ENCODE data around the gene CLCN4. TPM values are rescaled to one million over a fixed set of nuclear protein-coding genes. Genes with fewer than 3 reads are reported as not detected.

The CLCN4 gene
- total and polyA plus RNA-seq, 9 donors = 0.36 to 4.2 (median 3.0) TPM

DNA sequence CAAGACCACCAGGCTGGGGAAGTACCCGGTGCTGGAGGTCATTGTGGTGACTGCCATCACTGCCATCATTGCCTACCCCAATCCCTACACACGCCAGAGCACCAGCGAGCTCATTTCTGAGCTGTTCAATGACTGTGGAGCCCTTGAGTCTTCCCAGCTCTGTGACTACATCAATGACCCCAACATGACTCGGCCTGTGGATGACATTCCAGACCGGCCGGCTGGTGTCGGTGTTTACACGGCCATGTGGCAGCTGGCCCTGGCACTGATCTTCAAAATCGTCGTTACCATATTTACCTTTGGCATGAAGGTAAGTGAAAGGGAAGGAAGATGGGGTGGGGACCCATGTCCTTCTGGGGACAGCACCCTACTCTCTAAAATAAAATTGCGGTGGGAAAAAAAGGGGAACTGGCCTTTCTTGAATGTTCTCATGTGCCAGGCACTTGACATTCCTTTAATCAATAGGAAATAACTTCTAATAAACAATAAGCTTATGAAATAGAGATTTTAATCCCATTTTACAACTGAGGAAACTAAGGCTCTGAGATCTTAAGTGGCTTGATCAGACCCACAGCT is 51.6 kb downstream of the CLCN4 start:
- H3K27me3 ChIP-seq = no peaks in the 10 kb centered on the region
- intact Hi-C loops (cut with DNase I) = no loop called here
- H3K27ac ChIP-seq = no peak overlapping the region

DNA sequence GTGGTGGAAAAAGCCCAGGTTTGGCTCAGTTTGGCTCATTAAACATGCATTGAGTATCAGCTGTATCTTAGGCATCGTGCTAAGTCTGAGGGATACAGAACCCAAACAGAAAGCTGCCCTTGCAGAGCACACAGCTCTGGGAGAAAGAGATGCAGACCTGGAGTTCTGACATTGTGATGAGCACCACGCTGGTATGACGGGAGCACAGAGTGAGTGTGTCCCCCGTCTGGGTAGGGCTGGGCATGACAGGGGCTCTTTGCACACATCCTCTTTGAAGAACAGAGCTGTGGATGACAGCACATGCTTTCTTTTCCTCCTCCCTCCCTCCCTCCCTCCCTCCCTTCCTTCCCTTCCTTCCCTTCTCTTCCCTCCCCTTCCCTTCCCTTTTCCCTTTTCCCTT is 52.2 kb downstream of the CLCN4 start:
- Histone ChIP-seq H3K4me3 (no peak overlapping the region), H3K4me1 (ENCODE audit: insufficient read depth) (no peaks in the 10 kb centered on the region), H3K27ac (no peak overlapping the region), H3K36me3 (no peaks in the 10 kb centered on the region), H3K27me3 (no peaks in the 10 kb centered on the region), H3K9me3 (no peaks in the 10 kb centered on the region)
- no peak for TF ChIP-seq EP300 (IDR thresholded peaks at IDR 0.05)
- TF ChIP-seq CTCF (IDR thresholded peaks at IDR 0.05) = no peak
- no peak for TF ChIP-seq POLR2A (IDR thresholded peaks at IDR 0.05)
- intact Hi-C loops (cut with DNase I) = no loop called here
- no peak for DNase-seq
- WGBS, 3 donors = 57 to 70% (median 61%) methylated on average over 4 of the region's 4 CpGs

More for the DNA sequence above, 51.6 kb downstream of the CLCN4 start:
- Histone ChIP-seq H3K9me3 (no peaks in the 10 kb centered on the region), H3K4me3 (no peak overlapping the region), H3K4me1 (ENCODE audit: insufficient read depth) (no peaks in the 10 kb centered on the region), H3K36me3 (no peaks in the 10 kb centered on the region)
- 80 to 86% (median 83%) methylated on average over 11 of the region's 11 CpGs for WGBS, 3 donors
- DNase-seq = no peak
- TF ChIP-seq CTCF (IDR thresholded peaks at IDR 0.05) = no peak
- no peak for TF ChIP-seq POLR2A (IDR thresholded peaks at IDR 0.05)
- TF ChIP-seq EP300 (IDR thresholded peaks at IDR 0.05) = no peak

- H3K27me3 ChIP-seq = no peaks in the 10 kb centered on the region
- H3K27ac ChIP-seq = no peak overlapping the region
- DNase-seq = no peak
- H3K4me1 ChIP-seq (ENCODE audit: insufficient read depth) = no peaks in the 10 kb centered on the region
- H3K9me3 ChIP-seq = no peaks in the 10 kb centered on the region
- WGBS, 3 donors = 84 to 91% (median 88%) methylated on average over 15 of the region's 15 CpGs
- H3K4me3 ChIP-seq = no peak overlapping the region
- H3K36me3 ChIP-seq = no peaks in the 10 kb centered on the region
- intact Hi-C loops (cut with DNase I) = no loop called here
- TF ChIP-seq POLR2A (IDR thresholded peaks at IDR 0.05) (no peak), CTCF (IDR thresholded peaks at IDR 0.05) (no peak), EP300 (IDR thresholded peaks at IDR 0.05) (no peak)
These were observed 55.6 kb downstream of the CLCN4 start for GRCh38 chrX:10212395-10212794.

DNA sequence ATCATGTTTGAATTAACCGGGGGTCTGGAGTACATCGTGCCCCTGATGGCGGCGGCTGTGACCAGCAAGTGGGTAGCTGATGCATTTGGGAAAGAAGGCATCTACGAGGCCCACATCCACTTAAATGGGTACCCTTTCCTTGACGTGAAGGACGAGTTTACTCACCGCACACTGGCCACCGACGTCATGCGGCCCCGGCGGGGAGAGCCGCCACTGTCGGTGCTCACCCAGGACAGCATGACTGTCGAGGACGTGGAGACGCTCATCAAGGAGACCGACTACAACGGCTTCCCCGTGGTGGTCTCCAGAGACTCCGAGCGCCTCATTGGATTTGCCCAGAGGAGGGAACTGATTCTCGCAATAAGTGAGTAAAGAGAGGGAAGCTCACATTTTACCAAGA is 56.9 kb downstream of the CLCN4 start:
- TF ChIP-seq CTCF (IDR thresholded peaks at IDR 0.05) (no peak), EP300 (IDR thresholded peaks at IDR 0.05) (no peak), POLR2A (IDR thresholded peaks at IDR 0.05) (no peak)
- Histone ChIP-seq H3K27me3 (no peaks in the 10 kb centered on the region), H3K4me1 (ENCODE audit: insufficient read depth) (no peaks in the 10 kb centered on the region), H3K27ac (no peak overlapping the region), H3K36me3 (no peaks in the 10 kb centered on the region), H3K9me3 (no peaks in the 10 kb centered on the region), H3K4me3 (no peak overlapping the region)
- intact Hi-C loops (cut with DNase I) = no loop called here
- WGBS, 3 donors = 86 to 91% (median 88%) methylated on average over 24 of the region's 24 CpGs
- DNase-seq = no peak

All from ovary (tissue), 9 donors.